Measurements from ENCODE around the gene FNIP2. TPM values are rescaled to one million over a fixed set of nuclear protein-coding genes. Genes with fewer than 3 reads are reported as not detected.

The FNIP2 gene
- total and polyA plus RNA-seq, 9 of the 15 experiments (the other 6 are each of a cell fraction or from before 2014, with no cell fraction given): 1.7 to 15.5 (median 8.3) TPM

GRCh38 chr4:158809611-158810486, 41.0 kb downstream of the FNIP2 start (continued):
- TF ChIP-seq UBTF (IDR thresholded peaks at IDR 0.05; ENCODE audit: borderline replicate concordance in 1 of 2, low read depth in 2 of 2, low read length in 2 of 2) (no peak), MYNN (IDR thresholded peaks at IDR 0.05) (no peak), MYNN (CRISPR knock-in tag; IDR thresholded peaks at IDR 0.05) (no peak), PURB (CRISPR knock-in tag; IDR thresholded peaks at IDR 0.05; ENCODE audit: low read depth) (no peak), ZNF695 (CRISPR knock-in tag; IDR thresholded peaks at IDR 0.05) (no peak), SAFB2 (IDR thresholded peaks at IDR 0.05; ENCODE audit: borderline replicate concordance, low read depth, low read length, severe bottlenecking) (no peak), NR1H2 (CRISPR knock-in tag; IDR thresholded peaks at IDR 0.05) (no peak), KLF1 (tag; IDR thresholded peaks at IDR 0.05) (no peak), ZFP30 (CRISPR knock-in tag; IDR thresholded peaks at IDR 0.05; ENCODE audit: borderline replicate concordance) (no peak), ZNF408 (CRISPR knock-in tag; IDR thresholded peaks at IDR 0.05; ENCODE audit: low read depth) (no peak), NR2C2 (CRISPR knock-in tag; IDR thresholded peaks at IDR 0.05) (no peak), NR2C2 (tag; IDR thresholded peaks at IDR 0.05) (no peak), ZNF212 (CRISPR knock-in tag; IDR thresholded peaks at IDR 0.05) (no peak), ARNT (IDR thresholded peaks at IDR 0.05) (no peak), ZNF217 (CRISPR knock-in tag; IDR thresholded peaks at IDR 0.05) (no peak), KDM2B (CRISPR knock-in tag; IDR thresholded peaks at IDR 0.05) (0 out of 2 replicates have a peak, but pooled peaks have one; percentile 30), NFXL1 (CRISPR knock-in tag; IDR thresholded peaks at IDR 0.05) (no peak), FOXP1 (CRISPR knock-in tag; IDR thresholded peaks at IDR 0.05) (no peak), THRAP3 (IDR thresholded peaks at IDR 0.05; ENCODE audit: borderline replicate concordance) (no peak), ZFP36 (IDR thresholded peaks at IDR 0.05; ENCODE audit: low read depth, low read length, partially characterized antibody) (no peak), CHD4 (IDR thresholded peaks at IDR 0.05; ENCODE audit: insufficient read depth, insufficient replicate concordance, low read depth, low read length, poor library complexity, severe bottlenecking) (no peak)
- TF ChIP-seq, protein P1, sequence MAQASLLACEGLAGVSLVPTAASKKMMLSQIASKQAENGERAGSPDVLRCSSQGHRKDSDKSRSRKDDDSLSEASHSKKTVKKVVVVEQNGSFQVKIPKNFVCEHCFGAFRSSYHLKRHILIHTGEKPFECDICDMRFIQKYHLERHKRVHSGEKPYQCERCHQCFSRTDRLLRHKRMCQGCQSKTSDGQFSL (CRISPR knock-in tag; IDR thresholded peaks at IDR 0.05): no peak
- TF ChIP-seq, protein P1 (tag; IDR thresholded peaks at IDR 0.05): no peak
- TF ChIP-seq, protein P2, sequence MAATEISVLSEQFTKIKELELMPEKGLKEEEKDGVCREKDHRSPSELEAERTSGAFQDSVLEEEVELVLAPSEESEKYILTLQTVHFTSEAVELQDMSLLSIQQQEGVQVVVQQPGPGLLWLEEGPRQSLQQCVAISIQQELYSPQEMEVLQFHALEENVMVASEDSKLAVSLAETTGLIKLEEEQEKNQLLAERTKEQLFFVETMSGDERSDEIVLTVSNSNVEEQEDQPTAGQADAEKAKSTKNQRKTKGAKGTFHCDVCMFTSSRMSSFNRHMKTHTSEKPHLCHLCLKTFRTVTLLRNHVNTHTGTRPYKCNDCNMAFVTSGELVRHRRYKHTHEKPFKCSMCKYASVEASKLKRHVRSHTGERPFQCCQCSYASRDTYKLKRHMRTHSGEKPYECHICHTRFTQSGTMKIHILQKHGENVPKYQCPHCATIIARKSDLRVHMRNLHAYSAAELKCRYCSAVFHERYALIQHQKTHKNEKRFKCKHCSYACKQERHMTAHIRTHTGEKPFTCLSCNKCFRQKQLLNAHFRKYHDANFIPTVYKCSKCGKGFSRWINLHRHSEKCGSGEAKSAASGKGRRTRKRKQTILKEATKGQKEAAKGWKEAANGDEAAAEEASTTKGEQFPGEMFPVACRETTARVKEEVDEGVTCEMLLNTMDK (IDR thresholded peaks at IDR 0.05; ENCODE audit: borderline replicate concordance, insufficient read depth, low read depth, low read length, poor library complexity, severe bottlenecking): no peak

All from K562 (cell line).